HepG2 (cell line): Measurements from ENCODE around the gene ETF1. TPM values are rescaled to one million over a fixed set of nuclear protein-coding genes. Genes with fewer than 3 reads are reported as not detected.

Source experiments
- ADNP ChIP-seq: sonication (generic); formaldehyde crosslinking; IDR thresholded peaks from 2 replicates; pipeline ENCODE4 v1.4.0; 2020; ENCODE audit warnings: missing genetic modification reagents
- AKAP8 ChIP-seq: sonication (generic); formaldehyde crosslinking; IDR thresholded peaks from 2 replicates; pipeline ENCODE4 v1.5.1; 2020; ENCODE audit warnings: mild to moderate bottlenecking, missing genetic modification reagents
- ELF3 ChIP-seq: IDR thresholded peaks from 2 replicates; pipeline ENCODE4 v1.6.1; 2016; ENCODE audit warnings: missing genetic modification reagents, missing compliant biosample characterization
- ELF4 ChIP-seq: sonication (generic); formaldehyde crosslinking; IDR thresholded peaks from 2 replicates; pipeline ENCODE4 v1.5.0; 2020; ENCODE audit warnings: missing genetic modification reagents, mild to moderate bottlenecking, moderate library complexity, borderline replicate concordance
- FOXA1 ChIP-seq, 2 experiments: fragments of 450-650 bp in 1 of 2; sonication (generic) in 1 of 2; formaldehyde crosslinking in 1 of 2; IDR thresholded peaks; 2 replicates each; pipeline versions ENCODE4 v1.4.0 to v1.6.1; 2016 to 2020; ENCODE audit warnings: missing genetic modification reagents in 1 of 2
- JUND ChIP-seq: sonication (generic); formaldehyde crosslinking; IDR thresholded peaks from 2 replicates; pipeline ENCODE4 v1.8.0; 2022; ENCODE audit warnings: mild to moderate bottlenecking, missing genetic modification reagents
- MED1 ChIP-seq: sonication (generic); formaldehyde crosslinking; IDR thresholded peaks from 2 replicates; pipeline ENCODE4 v1.4.0; 2020; ENCODE audit warnings: missing genetic modification reagents
- PTBP1 ChIP-seq: fragments of 200-400 bp; formaldehyde crosslinking; IDR thresholded peaks from 2 replicates; pipeline ENCODE4 v1.6.1; 2018; ENCODE audit warnings: low read length, low read depth; ENCODE audit not compliant: poor library complexity, severe bottlenecking
- SNAI1 ChIP-seq: sonication (generic); formaldehyde crosslinking; IDR thresholded peaks from 2 replicates; pipeline ENCODE4 v1.5.0; 2020; ENCODE audit warnings: mild to moderate bottlenecking, missing genetic modification reagents, borderline replicate concordance
- ZFY ChIP-seq: sonication (generic); formaldehyde crosslinking; IDR thresholded peaks from 2 replicates; pipeline ENCODE4 v1.4.0; 2020; ENCODE audit warnings: missing genetic modification reagents
- ZNF660 ChIP-seq: sonication (generic); formaldehyde crosslinking; IDR thresholded peaks from 2 replicates; pipeline ENCODE4 v1.5.1; 2020; ENCODE audit warnings: mild to moderate bottlenecking, low read depth, missing genetic modification reagents, borderline replicate concordance
- ZSCAN12 ChIP-seq: sonication (generic); formaldehyde crosslinking; IDR thresholded peaks from 2 replicates; pipeline ENCODE4 v1.9.0; 2021; ENCODE audit warnings: mild to moderate bottlenecking, missing genetic modification reagents
- polyA plus RNA-seq, 8 experiments: library from polyadenylated mRNA; depleted of rRNA in 3 of 8; stranded (reverse) in 7 of 8; unstranded in 1 of 8; fragments of >200 nt; fragmentation: Illumina TruSeq in 4 of 8; extraction: Trizol in 4 of 8; gene quantifications; 2 replicates each; pipeline versions ENCODE4 v1.2.1 to v1.2.3, GENCODE V29; 2011 to 2016; ENCODE audit warnings: low read depth in 4 of 8, missing spikeins in 1 of 8, mixed read lengths in 1 of 8; ENCODE audit not compliant: insufficient read depth in 1 of 8
- total RNA-seq, 5 experiments: library from RNA; depleted of rRNA; stranded (reverse); fragments of >200 nt; fragmentation: Illumina TruSeq; extraction: Trizol; gene quantifications; 2 replicates each; pipeline ENCODE4 v1.2.3, GENCODE V29; 2016; ENCODE audit warnings: low read depth in 1 of 5
- TF ChIP-seq, protein P1 (sequence below): sonication (generic); formaldehyde crosslinking; IDR thresholded peaks from 2 replicates; pipeline ENCODE4 v1.5.0; 2020; ENCODE audit warnings: missing genetic modification reagents
- TF ChIP-seq, protein P2 (sequence below): sonication (generic); formaldehyde crosslinking; IDR thresholded peaks from 2 replicates; pipeline ENCODE4 v1.4.0; 2020; ENCODE audit warnings: mild to moderate bottlenecking, missing genetic modification reagents, borderline replicate concordance
- TF ChIP-seq, protein P3 (sequence below): sonication (generic); formaldehyde crosslinking; IDR thresholded peaks from 2 replicates; pipeline ENCODE4 v1.4.0; 2020; ENCODE audit warnings: mild to moderate bottlenecking, missing genetic modification reagents
- TF ChIP-seq, protein P4 (sequence below): IDR thresholded peaks from 2 replicates; pipeline ENCODE4 v1.6.1; 2012; ENCODE audit warnings: inconsistent platforms
- TF ChIP-seq, protein P5 (sequence below): sonication (generic); formaldehyde crosslinking; IDR thresholded peaks from 2 replicates; pipeline ENCODE4 v1.5.0; 2020; ENCODE audit warnings: mild to moderate bottlenecking, missing genetic modification reagents, borderline replicate concordance

Gene ETF1
- total and polyA plus RNA-seq, 2 of the 13 experiments (the other 11 are each of a cell fraction or from before 2014, with no cell fraction given), result 52.1 to 184 TPM

DNA sequence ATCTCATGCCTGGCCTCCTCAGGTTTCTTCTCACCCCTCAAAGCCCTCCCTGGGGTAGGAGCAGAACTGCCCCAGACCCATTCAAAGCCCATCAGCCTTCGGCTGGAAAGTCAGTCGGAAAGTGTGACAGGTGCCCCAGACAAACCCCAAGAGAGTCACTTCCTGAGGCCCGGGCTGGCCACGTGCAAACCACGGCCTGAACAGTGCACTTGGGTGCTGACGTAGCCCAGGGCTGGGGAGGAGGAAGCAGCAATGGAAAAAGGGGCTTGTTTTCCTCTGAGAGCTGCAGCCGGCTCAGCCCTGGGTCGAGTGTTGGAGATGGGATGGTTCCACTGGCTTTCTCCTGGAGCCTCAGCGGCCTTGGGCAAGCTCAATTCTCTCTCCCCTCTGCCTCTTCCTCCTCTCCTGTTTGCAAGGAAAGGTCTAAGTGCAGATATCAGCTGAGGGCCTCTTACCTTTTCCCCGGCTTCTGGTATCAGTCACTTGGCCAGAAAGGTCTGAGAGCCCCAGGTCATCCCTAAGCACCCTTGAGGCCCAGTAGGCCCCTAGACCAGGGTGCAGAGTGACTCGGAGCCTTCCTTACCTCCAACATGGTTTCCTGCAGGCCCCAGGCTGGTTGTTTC lies 83.6 kb downstream of the ETF1 start (continued):
- TF ChIP-seq ELF4 (CRISPR knock-in tag), result peak; percentile 71; the same call in 1 of the 2 replicates
- TF ChIP-seq, protein P1, sequence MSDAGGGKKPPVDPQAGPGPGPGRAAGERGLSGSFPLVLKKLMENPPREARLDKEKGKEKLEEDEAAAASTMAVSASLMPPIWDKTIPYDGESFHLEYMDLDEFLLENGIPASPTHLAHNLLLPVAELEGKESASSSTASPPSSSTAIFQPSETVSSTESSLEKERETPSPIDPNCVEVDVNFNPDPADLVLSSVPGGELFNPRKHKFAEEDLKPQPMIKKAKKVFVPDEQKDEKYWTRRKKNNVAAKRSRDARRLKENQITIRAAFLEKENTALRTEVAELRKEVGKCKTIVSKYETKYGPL (CRISPR knock-in tag), result peak; percentile 19; the same call in 1 of the 2 replicates
- TF ChIP-seq ZFY (CRISPR knock-in tag), result peak; percentile 79
- no peak for TF ChIP-seq PTBP1
- TF ChIP-seq, protein P2, sequence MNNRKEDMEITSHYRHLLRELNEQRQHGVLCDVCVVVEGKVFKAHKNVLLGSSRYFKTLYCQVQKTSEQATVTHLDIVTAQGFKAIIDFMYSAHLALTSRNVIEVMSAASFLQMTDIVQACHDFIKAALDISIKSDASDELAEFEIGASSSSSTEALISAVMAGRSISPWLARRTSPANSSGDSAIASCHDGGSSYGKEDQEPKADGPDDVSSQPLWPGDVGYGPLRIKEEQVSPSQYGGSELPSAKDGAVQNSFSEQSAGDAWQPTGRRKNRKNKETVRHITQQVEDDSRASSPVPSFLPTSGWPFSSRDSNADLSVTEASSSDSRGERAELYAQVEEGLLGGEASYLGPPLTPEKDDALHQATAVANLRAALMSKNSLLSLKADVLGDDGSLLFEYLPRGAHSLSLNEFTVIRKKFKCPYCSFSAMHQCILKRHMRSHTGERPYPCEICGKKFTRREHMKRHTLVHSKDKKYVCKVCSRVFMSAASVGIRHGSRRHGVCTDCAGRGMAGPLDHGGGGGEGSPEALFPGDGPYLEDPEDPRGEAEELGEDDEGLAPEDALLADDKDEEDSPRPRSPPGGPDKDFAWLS (CRISPR knock-in tag), result no peak
- TF ChIP-seq ZSCAN12, result peak; percentile 91
- TF ChIP-seq, protein P3, sequence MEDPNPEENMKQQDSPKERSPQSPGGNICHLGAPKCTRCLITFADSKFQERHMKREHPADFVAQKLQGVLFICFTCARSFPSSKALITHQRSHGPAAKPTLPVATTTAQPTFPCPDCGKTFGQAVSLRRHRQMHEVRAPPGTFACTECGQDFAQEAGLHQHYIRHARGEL (CRISPR knock-in tag), result no peak
- TF ChIP-seq ZNF660 (CRISPR knock-in tag), result no peak
- no peak for TF ChIP-seq ADNP
- peak; percentile 96 for TF ChIP-seq ELF3 (CRISPR knock-in tag)
- no peak for TF ChIP-seq AKAP8 (CRISPR knock-in tag)
- TF ChIP-seq, protein P4, sequence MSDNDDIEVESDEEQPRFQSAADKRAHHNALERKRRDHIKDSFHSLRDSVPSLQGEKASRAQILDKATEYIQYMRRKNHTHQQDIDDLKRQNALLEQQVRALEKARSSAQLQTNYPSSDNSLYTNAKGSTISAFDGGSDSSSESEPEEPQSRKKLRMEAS, result peak; percentile 98
- TF ChIP-seq, protein P5, sequence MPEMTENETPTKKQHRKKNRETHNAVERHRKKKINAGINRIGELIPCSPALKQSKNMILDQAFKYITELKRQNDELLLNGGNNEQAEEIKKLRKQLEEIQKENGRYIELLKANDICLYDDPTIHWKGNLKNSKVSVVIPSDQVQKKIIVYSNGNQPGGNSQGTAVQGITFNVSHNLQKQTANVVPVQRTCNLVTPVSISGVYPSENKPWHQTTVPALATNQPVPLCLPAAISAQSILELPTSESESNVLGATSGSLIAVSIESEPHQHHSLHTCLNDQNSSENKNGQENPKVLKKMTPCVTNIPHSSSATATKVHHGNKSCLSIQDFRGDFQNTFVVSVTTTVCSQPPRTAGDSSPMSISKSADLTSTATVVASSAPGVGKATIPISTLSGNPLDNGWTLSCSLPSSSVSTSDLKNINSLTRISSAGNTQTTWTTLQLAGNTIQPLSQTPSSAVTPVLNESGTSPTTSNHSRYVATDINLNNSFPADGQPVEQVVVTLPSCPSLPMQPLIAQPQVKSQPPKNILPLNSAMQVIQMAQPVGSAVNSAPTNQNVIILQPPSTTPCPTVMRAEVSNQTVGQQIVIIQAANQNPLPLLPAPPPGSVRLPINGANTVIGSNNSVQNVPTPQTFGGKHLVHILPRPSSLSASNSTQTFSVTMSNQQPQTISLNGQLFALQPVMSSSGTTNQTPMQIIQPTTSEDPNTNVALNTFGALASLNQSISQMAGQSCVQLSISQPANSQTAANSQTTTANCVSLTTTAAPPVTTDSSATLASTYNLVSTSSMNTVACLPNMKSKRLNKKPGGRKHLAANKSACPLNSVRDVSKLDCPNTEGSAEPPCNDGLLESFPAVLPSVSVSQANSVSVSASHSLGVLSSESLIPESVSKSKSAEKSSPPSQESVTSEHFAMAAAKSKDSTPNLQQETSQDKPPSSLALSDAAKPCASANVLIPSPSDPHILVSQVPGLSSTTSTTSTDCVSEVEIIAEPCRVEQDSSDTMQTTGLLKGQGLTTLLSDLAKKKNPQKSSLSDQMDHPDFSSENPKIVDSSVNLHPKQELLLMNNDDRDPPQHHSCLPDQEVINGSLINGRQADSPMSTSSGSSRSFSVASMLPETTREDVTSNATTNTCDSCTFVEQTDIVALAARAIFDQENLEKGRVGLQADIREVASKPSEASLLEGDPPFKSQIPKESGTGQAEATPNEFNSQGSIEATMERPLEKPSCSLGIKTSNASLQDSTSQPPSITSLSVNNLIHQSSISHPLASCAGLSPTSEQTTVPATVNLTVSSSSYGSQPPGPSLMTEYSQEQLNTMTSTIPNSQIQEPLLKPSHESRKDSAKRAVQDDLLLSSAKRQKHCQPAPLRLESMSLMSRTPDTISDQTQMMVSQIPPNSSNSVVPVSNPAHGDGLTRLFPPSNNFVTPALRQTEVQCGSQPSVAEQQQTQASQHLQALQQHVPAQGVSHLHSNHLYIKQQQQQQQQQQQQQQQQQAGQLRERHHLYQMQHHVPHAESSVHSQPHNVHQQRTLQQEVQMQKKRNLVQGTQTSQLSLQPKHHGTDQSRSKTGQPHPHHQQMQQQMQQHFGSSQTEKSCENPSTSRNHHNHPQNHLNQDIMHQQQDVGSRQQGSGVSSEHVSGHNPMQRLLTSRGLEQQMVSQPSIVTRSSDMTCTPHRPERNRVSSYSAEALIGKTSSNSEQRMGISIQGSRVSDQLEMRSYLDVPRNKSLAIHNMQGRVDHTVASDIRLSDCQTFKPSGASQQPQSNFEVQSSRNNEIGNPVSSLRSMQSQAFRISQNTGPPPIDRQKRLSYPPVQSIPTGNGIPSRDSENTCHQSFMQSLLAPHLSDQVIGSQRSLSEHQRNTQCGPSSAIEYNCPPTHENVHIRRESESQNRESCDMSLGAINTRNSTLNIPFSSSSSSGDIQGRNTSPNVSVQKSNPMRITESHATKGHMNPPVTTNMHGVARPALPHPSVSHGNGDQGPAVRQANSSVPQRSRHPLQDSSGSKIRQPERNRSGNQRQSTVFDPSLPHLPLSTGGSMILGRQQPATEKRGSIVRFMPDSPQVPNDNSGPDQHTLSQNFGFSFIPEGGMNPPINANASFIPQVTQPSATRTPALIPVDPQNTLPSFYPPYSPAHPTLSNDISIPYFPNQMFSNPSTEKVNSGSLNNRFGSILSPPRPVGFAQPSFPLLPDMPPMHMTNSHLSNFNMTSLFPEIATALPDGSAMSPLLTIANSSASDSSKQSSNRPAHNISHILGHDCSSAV (CRISPR knock-in tag), result no peak
- no peak for TF ChIP-seq FOXA1 (IDR thresholded peaks at IDR 0.05)
- TF ChIP-seq FOXA1 (CRISPR knock-in tag; IDR thresholded peaks at IDR 0.05), result no peak
- TF ChIP-seq JUND (CRISPR knock-in tag), result peak; percentile 43; the same call in 1 of the 2 replicates
- TF ChIP-seq MED1 (CRISPR knock-in tag), result peak; percentile 76
- TF ChIP-seq SNAI1 (CRISPR knock-in tag), result no peak
